Measurements from ENCODE around the gene SOD2. TPM values are rescaled to one million over a fixed set of nuclear protein-coding genes. Genes with fewer than 3 reads are reported as not detected.

Gene SOD2
- total and polyA plus RNA-seq, 9 of the 15 experiments (the other 6 are each of a cell fraction or from before 2014, with no cell fraction given): 39.8 to 140 (median 95.8) TPM

GRCh38 chr6:159693894-159694545, 979 bp upstream of the SOD2 start (continued):
- TF ChIP-seq PRDM10 (IDR thresholded peaks at IDR 0.05; ENCODE audit: partially characterized antibody) (peak; percentile 28), USF2 (CRISPR knock-in tag; IDR thresholded peaks at IDR 0.05) (no peak), IRF1 (CRISPR knock-in tag; IDR thresholded peaks at IDR 0.05; ENCODE audit: borderline replicate concordance) (0 out of 2 replicates have a peak, but pooled peaks have one; percentile 20), ZNF609 (CRISPR knock-in tag; IDR thresholded peaks at IDR 0.05; ENCODE audit: borderline replicate concordance) (no peak), CREB1 (IDR thresholded peaks at IDR 0.05) (no peak), CREB1 (CRISPR knock-in tag; IDR thresholded peaks at IDR 0.05) (peak; percentile 2; the same call in 1 of the 2 replicates), FOXA3 (CRISPR knock-in tag; conservative IDR thresholded peaks at IDR 0.05 in 1 of 2, IDR thresholded peaks at IDR 0.05 in 1 of 2) (peak in 1 of 2 experiments; percentile 58; a peak in 1 of 4 replicates), PREB (CRISPR knock-in tag; IDR thresholded peaks at IDR 0.05) (0 out of 2 replicates have a peak, but pooled peaks have one; percentile 75), EP400 (IDR thresholded peaks at IDR 0.05) (no peak), SNAPC5 (CRISPR knock-in tag; IDR thresholded peaks at IDR 0.05) (no peak), SPI1 (IDR thresholded peaks at IDR 0.05; ENCODE audit: borderline replicate concordance, low read depth, low read length) (peak; percentile 47; the same call in 1 of the 2 replicates), MAFG (tag; conservative IDR thresholded peaks at IDR 0.05) (0 out of 2 replicates have a peak, but pooled peaks have one; percentile 3), ETV5 (CRISPR knock-in tag; IDR thresholded peaks at IDR 0.05; ENCODE audit: low read depth) (peak; percentile 54), SMAD3 (CRISPR knock-in tag; conservative IDR thresholded peaks at IDR 0.05) (no peak)
